ENCODE results near the gene PLCL1. TPM values are rescaled to one million over a fixed set of nuclear protein-coding genes. Genes with fewer than 3 reads are reported as not detected.

PLCL1 gene
- polyA plus RNA-seq, 3 donors, result 15.3 to 20.8 (median 16.6) TPM

DNA sequence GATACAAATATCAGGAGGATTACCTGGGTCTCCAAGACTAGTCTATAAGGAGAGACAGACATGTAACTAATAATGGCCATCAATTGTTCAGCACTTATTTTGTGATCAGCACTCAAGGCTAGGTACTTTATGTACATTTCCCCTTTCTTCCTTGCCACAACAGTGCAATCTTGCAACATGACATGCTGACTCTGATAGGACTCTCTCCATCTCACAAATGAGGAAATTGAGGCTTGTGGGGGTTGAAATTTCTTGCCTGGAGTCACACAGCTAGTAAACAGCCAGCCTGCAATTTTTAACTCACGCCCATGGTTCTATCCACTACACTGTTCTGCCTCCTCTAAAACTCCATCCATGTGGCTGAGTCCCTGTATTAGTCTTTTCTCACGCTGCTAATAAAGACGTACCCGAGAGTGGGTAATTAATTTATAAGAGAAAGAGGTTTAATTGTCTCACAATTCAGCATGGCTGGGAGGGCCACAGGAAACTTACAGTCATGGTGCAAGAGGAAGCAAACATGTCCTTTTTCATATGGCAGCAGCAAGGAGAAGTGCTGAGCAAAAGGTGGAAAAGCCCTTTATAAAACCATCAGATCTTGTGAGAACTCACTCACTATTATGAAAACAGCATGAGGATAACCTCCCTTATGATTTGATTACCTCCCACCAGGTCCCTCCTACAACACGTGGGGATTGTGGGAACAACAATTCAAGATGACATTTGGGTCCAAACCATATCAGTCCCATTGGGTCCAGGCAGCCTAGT, 302.4 kb downstream of the PLCL1 start:
- no peak for DNase-seq (ENCODE audit: extremely low read depth in 1 of 11, low read depth in 9 of 11, low spot score in 4 of 11)

- DNase-seq (ENCODE audit: extremely low read depth in 1 of 11, low read depth in 9 of 11, low spot score in 4 of 11), result no peak
These were observed 308.9 kb downstream of the PLCL1 start for GRCh38 chr2:198113316-198113715.

DNA sequence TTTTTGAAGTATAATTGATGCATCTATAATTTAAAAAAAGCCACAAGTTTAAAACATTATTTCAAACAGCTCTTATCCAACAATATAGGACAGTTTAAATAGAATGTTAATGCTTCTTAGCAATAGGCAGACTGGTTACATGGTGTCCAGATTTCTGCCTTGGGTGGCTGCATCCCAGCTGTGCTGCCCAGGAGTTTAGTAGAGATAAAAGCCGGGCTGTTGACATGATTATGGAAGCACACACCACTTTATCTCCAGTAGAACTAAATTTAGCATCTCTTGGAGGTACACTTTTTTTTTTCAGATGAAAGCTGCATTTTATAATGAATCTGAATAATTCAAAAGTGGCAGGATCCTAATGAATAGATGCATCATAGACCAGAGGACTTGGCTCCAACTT, 309.7 kb downstream of the PLCL1 start:
- no peak for DNase-seq (ENCODE audit: extremely low read depth in 1 of 11, low read depth in 9 of 11, low spot score in 4 of 11)

DNA sequence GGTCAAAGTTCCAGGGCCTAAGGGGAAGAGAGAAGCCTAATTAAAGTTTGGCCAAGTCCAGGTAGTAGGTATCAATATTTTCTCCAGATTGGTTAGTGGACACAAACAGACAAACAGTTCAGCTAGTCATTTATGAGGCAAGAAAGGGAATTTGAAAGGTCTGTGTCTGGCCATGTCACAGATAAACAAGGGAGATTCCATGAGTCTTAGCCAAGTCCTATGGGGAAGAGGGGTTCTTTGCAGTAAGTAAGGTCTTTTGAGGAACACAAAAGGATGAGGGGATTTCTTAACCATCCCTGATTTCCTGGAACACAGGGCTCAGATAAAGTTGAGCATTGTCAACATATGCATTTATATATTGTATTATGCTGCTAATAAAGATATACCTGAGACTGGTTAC, 310.8 kb downstream of the PLCL1 start:
- DNase-seq (ENCODE audit: extremely low read depth in 1 of 11, low read depth in 9 of 11, low spot score in 4 of 11), result no peak

DNA sequence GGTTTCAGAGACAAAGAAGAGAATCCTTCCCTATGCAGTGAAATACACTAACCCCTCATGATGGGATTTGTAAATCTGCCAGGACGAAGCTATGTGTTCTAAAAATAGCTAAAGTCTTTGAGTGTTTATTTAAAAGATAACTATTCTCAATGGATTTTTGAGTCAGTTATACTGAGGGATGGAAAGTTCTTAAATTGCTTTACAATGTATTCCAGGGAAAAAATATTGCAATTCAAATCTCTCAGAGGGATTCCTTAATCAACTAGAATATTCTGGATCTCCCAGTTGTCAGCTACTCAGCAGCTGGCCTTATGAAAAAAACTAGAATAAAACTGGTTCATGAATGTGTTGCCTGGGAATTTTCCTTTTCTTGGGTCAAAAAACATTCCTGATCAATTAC, 312.4 kb downstream of the PLCL1 start:
- peak in 3 of 11 donors; percentile 3 to 27 (median 14) for DNase-seq (ENCODE audit: extremely low read depth in 1 of 11, low read depth in 9 of 11, low spot score in 4 of 11)

- no peak for DNase-seq (ENCODE audit: extremely low read depth in 1 of 11, low read depth in 9 of 11, low spot score in 4 of 11)
These were observed 313.1 kb downstream of the PLCL1 start for GRCh38 chr2:198117406-198118041.

- peak; percentile 7 to 51 (median 20) for DNase-seq (ENCODE audit: extremely low read depth in 1 of 11, low read depth in 9 of 11, low spot score in 4 of 11)
These were observed 323.2 kb downstream of the PLCL1 start for GRCh38 chr2:198127627-198128026.

- DNase-seq (ENCODE audit: extremely low read depth in 1 of 11, low read depth in 9 of 11, low spot score in 4 of 11), result no peak
These were observed 325.2 kb downstream of the PLCL1 start for GRCh38 chr2:198129609-198130008.

DNA sequence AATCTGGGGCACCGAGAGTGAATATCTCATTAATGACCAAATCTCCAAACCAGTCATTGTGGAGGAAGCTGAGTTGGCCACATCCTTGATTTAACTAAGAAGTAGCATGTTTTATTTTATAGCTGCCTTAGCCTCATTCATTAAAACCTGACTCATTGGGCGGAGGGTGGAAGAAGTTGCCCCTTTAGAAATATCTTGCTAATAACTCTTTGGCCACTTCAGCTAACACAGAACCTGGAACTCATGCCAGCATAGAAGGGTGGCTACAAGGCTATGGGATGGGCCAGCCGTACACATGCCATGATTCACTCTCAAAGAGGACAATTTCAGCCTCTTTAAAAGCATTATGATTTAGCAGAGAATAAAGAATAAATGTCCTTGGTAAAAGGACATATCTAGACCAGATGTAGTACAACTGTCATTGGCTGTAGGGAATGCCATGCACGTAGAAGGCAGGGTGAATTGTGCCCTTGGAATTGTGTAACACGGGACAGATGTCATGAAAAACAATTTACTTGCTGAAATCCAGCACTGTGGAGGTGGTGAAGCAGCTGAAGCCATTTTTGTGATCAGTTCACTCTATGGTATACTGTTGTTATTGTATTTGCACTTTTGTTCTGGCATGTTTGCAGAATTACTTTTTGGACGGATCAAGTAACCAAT, 330.0 kb downstream of the PLCL1 start:
- DNase-seq (ENCODE audit: extremely low read depth in 1 of 11, low read depth in 9 of 11, low spot score in 4 of 11), result no peak

DNA sequence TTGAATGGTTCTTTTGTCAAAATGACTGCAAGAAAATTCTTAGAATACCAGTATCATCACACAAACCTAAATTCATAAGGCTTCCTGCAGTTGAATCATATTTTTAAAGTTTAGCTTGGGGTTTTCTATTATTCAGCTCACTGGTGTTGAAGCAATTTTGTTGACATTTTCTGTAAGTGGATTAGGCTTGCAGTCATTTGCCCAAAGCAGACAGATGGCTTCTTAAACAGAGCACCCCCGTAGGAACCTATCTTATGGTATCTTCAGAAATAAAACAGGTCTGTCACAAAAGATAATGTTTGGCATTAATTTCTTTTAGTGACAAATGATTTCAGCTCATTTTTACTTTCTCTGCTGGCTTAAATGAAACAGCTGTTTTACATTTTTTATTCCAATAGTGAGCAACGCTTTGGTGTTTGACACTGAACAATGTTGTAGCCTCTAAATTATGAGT, 331.1 kb downstream of the PLCL1 start:
- DNase-seq (ENCODE audit: extremely low read depth in 1 of 11, low read depth in 9 of 11, low spot score in 4 of 11), result no peak

- DNase-seq (ENCODE audit: extremely low read depth in 1 of 11, low read depth in 9 of 11, low spot score in 4 of 11), result no peak
These were observed 331.7 kb downstream of the PLCL1 start for GRCh38 chr2:198136142-198136541.

DNA sequence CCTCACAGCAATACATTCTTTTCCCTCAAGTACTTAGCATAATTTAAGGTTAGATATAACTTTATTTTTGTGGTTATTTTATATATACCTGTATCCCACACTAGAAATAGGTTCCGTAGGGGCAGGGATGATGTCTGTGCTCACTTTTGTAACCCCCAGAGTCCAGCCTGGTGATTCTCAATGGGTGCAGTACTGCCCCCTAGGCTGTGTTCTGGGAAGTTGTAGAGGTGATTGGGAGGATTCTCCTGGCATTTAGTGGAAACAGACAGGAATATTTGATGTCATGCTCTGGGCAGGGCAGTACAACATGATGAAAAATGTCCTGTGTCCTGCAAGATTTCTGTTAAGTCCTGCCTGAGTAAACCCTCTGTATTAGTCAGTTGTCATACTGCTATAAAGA, 333.3 kb downstream of the PLCL1 start:
- no peak for DNase-seq (ENCODE audit: extremely low read depth in 1 of 11, low read depth in 9 of 11, low spot score in 4 of 11)

DNA sequence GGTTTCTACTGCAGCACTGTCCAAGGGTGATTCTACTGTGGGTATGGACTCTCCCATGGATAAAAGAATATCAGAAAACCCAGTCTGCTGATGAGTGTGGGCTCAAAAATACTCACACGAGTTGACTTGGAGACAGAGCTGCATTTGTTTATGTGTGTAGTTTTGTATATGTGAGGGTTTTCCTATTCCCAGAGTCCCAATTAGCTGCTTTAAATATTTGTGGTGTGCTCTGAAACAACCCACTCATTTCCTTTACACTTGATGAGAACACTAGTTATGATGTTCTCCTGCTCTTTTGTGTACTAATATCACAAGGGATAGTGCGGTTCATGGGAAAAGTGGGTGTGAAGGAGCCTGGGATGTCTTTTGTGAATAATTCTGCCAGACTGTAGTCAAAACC, 337.3 kb downstream of the PLCL1 start:
- DNase-seq (ENCODE audit: extremely low read depth in 1 of 11, low read depth in 9 of 11, low spot score in 4 of 11), result no peak

DNA sequence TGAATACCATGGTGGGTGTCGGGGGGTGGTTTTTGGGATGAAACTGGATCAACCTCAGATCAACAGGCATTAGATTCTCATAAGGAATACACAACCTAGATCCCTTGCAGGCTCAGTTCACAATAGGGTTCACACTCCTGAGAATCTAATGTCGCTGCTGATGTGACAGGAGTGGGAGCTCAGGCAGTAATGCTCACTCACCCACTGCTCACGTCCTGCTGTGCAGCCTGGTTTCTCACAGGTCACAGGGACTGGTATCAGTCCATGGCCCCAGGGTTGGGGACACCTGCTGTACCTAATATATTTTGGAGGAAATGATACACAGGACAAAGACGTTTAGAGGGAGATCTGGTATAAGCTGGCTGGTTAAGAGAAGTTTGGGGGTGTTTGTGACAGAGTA, 338.8 kb downstream of the PLCL1 start:
- no peak for DNase-seq (ENCODE audit: extremely low read depth in 1 of 11, low read depth in 9 of 11, low spot score in 4 of 11)

- no peak for DNase-seq (ENCODE audit: extremely low read depth in 1 of 11, low read depth in 9 of 11, low spot score in 4 of 11)
These were observed 339.4 kb downstream of the PLCL1 start for GRCh38 chr2:198143793-198144192.

DNA sequence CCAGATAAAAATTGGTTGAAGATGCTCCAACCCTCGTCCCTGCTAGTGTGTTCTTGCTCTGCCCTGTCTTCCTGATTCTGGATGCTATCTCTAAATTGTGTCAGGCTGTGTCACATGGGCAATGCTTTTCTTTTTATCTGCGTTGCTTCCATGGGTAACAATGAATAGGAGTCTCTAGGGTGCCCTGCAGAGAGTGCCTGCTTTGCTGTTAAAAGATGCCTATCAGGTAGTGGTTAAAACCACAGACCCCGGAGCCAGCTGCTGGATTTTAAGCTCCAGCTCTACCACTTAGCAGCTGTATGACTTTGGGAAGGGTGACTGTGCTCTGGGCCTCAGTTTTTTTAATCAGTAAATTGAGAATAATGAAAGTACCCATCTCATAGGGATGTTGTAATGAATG, 340.3 kb downstream of the PLCL1 start:
- no peak for DNase-seq (ENCODE audit: extremely low read depth in 1 of 11, low read depth in 9 of 11, low spot score in 4 of 11)

DNA sequence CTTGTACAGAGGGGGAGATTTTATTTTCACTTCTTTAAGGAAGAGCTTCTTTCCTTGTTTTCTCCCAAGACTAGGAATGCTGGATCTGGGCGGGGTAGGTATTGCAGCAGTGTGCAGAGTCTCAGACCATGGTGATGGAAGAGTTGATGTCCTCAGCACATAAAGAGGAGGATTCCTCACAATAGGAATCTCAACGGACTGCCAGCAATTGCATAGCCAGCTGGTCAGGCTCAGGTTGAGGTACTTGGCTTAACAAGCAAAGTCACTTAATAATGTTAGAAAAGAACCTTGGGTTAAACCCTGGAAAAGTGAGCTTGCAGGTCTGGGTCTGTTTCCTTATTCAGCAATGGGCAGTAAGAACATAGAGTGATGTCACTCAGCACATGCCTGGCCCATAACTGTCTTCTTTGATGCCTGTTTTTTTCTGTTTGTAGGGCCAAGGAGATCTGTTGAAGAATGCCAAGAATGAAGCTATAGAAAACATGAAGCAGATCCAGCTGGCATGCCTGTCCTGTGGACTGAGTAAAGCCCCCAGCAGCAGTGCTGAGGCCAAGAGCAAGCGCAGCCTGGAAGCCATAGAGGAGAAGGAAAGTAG, 342.1 kb downstream of the PLCL1 start:
- DNase-seq (ENCODE audit: extremely low read depth in 1 of 11, low read depth in 9 of 11, low spot score in 4 of 11), result no peak

GRCh38 chr2:198157314-198157713, 352.9 kb downstream of the PLCL1 start:
- no peak for DNase-seq (ENCODE audit: extremely low read depth in 1 of 11, low read depth in 9 of 11, low spot score in 4 of 11)

DNA sequence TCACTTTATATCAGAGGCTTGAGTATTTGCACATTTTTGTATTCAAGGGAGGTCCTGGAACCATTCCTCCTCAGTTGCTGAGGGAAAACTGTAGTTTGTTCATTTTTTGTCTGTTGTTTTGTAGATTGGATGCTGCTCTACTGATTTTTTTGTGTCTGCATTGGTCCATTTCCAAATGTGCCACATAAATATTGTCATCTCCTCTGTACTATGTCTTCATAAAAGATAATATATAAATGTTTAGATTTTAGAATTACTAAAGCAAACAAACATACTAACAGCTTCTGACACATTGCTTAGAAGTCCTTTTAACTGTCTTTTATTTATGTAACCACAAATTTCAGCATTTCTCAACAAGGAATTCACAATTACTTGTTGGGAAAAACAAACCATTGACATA, 356.8 kb downstream of the PLCL1 start:
- peak in 9 of 11 donors; percentile 4 to 37 (median 12) for DNase-seq (ENCODE audit: extremely low read depth in 1 of 11, low read depth in 9 of 11, low spot score in 4 of 11)

GRCh38 chr2:198162276-198162675, 357.9 kb downstream of the PLCL1 start:
- no peak for DNase-seq (ENCODE audit: extremely low read depth in 1 of 11, low read depth in 9 of 11, low spot score in 4 of 11)
